ENCODE results near the gene CD160. TPM values are rescaled to one million over a fixed set of nuclear protein-coding genes. Genes with fewer than 3 reads are reported as not detected.
A peak's percentile ranks its signal among the peaks of the same experiment; 100 is the strongest.

The CD160 gene
- total and polyA plus RNA-seq, 2 of the 13 experiments (the other 11 are each of a cell fraction or from before 2014, with no cell fraction given): 0.09 TPM; not detected in 1

- TF ChIP-seq FLYWCH1 (CRISPR knock-in tag; IDR thresholded peaks at IDR 0.05) (no peak), ETS1 (CRISPR knock-in tag; IDR thresholded peaks at IDR 0.05) (no peak), RCOR2 (CRISPR knock-in tag; IDR thresholded peaks at IDR 0.05) (no peak), TAF1 (CRISPR knock-in tag; IDR thresholded peaks at IDR 0.05) (peak; percentile 35; the same call in 1 of the 2 replicates), ETV6 (CRISPR knock-in tag; conservative IDR thresholded peaks at IDR 0.05) (no peak), MEIS2 (CRISPR knock-in tag; IDR thresholded peaks at IDR 0.05) (no peak), ZNF580 (CRISPR knock-in tag; IDR thresholded peaks at IDR 0.05; ENCODE audit: borderline replicate concordance, low read depth) (0 out of 2 replicates have a peak, but pooled peaks have one; percentile 29), ZNF567 (CRISPR knock-in tag; IDR thresholded peaks at IDR 0.05; ENCODE audit: borderline replicate concordance) (no peak), SP1 (IDR thresholded peaks at IDR 0.05) (no peak), SP1 (CRISPR knock-in tag; IDR thresholded peaks at IDR 0.05) (no peak), TIGD3 (CRISPR knock-in tag; IDR thresholded peaks at IDR 0.05; ENCODE audit: borderline replicate concordance) (no peak), ZNF678 (CRISPR knock-in tag; IDR thresholded peaks at IDR 0.05) (no peak), SALL2 (CRISPR knock-in tag; IDR thresholded peaks at IDR 0.05) (no peak), FOXA3 (CRISPR knock-in tag; IDR thresholded peaks at IDR 0.05) (no peak), KDM5A (IDR thresholded peaks at IDR 0.05; ENCODE audit: borderline replicate concordance, low read length) (no peak), ZNF326 (CRISPR knock-in tag; IDR thresholded peaks at IDR 0.05; ENCODE audit: borderline replicate concordance) (no peak), POLR2A (IDR thresholded peaks at IDR 0.05; ENCODE audit: insufficient read depth in 1 of 2, low read depth in 2 of 2, low read length in 2 of 2) (peak in 1 of 2 experiments; percentile 8; a peak in 1 of 4 replicates), ZNF367 (CRISPR knock-in tag; IDR thresholded peaks at IDR 0.05; ENCODE audit: borderline replicate concordance) (no peak), HIC2 (CRISPR knock-in tag; IDR thresholded peaks at IDR 0.05; ENCODE audit: low read depth) (no peak), ZSCAN9 (CRISPR knock-in tag; IDR thresholded peaks at IDR 0.05; ENCODE audit: borderline replicate concordance) (no peak), EED (CRISPR knock-in tag; IDR thresholded peaks at IDR 0.05) (no peak), SPEN (CRISPR knock-in tag; IDR thresholded peaks at IDR 0.05; ENCODE audit: low read depth) (no peak), PHF8 (CRISPR knock-in tag; IDR thresholded peaks at IDR 0.05) (no peak; the same call in 1 of the 2 replicates), ZNF710 (CRISPR knock-in tag; IDR thresholded peaks at IDR 0.05; ENCODE audit: borderline replicate concordance) (no peak), CC2D1A (CRISPR knock-in tag; IDR thresholded peaks at IDR 0.05) (no peak), BCL6 (CRISPR knock-in tag; IDR thresholded peaks at IDR 0.05) (no peak), PHB2 (IDR thresholded peaks at IDR 0.05; ENCODE audit: partially characterized antibody) (no peak), ARHGAP35 (CRISPR knock-in tag; IDR thresholded peaks at IDR 0.05; ENCODE audit: borderline replicate concordance) (no peak)
Observed at GRCh38 chr1:145708063-145708462, 11.2 kb upstream of the CD160 start (continued).
